ENCODE results near the gene KCNG4.
A peak's percentile ranks its signal among the peaks of the same experiment; 100 is the strongest.

DNA sequence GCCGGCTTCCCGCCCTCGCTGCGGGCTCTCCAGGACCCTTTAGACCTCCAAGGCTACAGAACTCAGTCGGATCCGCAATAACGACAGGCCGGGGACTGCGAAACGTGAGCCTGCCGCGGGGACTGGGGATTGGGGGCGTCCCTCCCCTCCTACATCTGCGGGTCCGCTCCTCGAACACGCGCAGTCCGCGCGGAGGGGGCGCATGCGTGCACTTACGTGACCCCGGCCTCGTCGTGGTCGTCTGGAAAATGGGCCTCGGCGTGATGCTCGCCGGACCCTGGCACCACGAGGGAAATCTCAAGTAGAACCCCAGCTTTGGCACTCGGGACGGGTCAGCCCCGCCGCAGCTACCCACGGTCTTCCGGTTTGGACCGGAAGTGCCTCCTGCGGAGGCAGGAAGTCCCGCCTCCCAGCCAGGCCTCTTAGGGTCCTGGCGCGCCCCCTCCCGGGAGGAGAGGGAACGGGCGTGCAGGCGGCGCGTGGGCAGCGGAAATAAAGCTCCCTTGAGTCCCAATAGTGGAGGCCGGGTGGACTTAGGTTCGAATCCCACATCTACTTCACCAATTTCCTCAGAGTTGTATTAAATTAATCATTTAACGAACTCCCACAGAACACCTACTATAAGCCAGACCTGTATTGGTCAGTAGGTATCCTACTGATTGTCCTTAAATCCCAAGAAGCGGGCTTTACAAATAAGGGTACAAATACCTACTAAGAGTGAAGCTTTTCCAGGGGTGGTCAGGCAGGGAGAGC, 53.0 kb downstream of the KCNG4 start, which contains the start of gene TAF1C:
- TF ChIP-seq RBBP5 (IDR thresholded peaks at IDR 0.05; ENCODE audit: borderline replicate concordance, low read depth, low read length): peak; percentile 61; the same call in 1 of the 2 replicates
- 0 out of 3 replicates have a peak, but pooled peaks of 1 of the 2 experiments have one; percentile 54 for TF ChIP-seq EP300 (IDR thresholded peaks at IDR 0.05; ENCODE audit: borderline replicate concordance in 1 of 2, low read depth in 2 of 2, low read length in 2 of 2)
- peak; percentile 84 to 94 (median 89) for TF ChIP-seq CTCF (IDR thresholded peaks at IDR 0.05; ENCODE audit: control extremely low read depth in 1 of 3, insufficient read depth in 1 of 3, low read depth in 1 of 3, low read length in 3 of 3)

All from H1 (cell line).